GM23338 (cell line): Measurements from ENCODE around the gene GIMAP2. TPM values are rescaled to one million over a fixed set of nuclear protein-coding genes. Genes with fewer than 3 reads are reported as not detected.

ENCODE experiments used
- ATAC-seq: fragments of 200-7000 bp; cut with Tn5 transposase; 3 replicates; pipeline ENCODE4 v1.9.1; 2020
- DNase-seq: peaks from one replicate; pipeline ENCODE4 v3.0.0-alpha.2; 2015; ENCODE audit warnings: low spot score
- H2AFZ ChIP-seq: fragments of 200-600 bp; sonication (generic); 2 replicates; pipeline ENCODE4 v1.8.0; 2016; ENCODE audit warnings: antibody characterized with exemption, mild to moderate bottlenecking, moderate library complexity
- H3F3A ChIP-seq: fragments of 200-600 bp; sonication (generic); replicated peaks from 2 replicates; pipeline ENCODE4 v1.8.0; 2017; ENCODE audit warnings: antibody characterized with exemption, mixed run types, low read depth
- H3K27ac ChIP-seq: fragments of 200-600 bp; sonication (generic); 2 replicates; pipeline ENCODE4 v1.6.1; 2016; ENCODE audit warnings: low read depth
- H3K27me3 ChIP-seq: fragments of 200-600 bp; sonication (generic); 2 replicates; pipeline ENCODE4 v1.8.0; 2016; ENCODE audit warnings: mild to moderate bottlenecking, mixed run types, moderate library complexity; ENCODE audit not compliant: insufficient read depth
- H3K36me3 ChIP-seq: fragments of 200-600 bp; sonication (generic); 2 replicates; pipeline ENCODE4 v1.8.0; 2016; ENCODE audit warnings: mild to moderate bottlenecking; ENCODE audit not compliant: insufficient read depth
- H3K4me1 ChIP-seq: fragments of 200-600 bp; sonication (generic); 2 replicates; pipeline ENCODE4 v1.8.0; 2016; ENCODE audit warnings: mild to moderate bottlenecking, moderate library complexity; ENCODE audit not compliant: insufficient read depth
- H3K4me2 ChIP-seq: fragments of 200-600 bp; sonication (generic); 2 replicates; pipeline ENCODE4 v1.7.1; 2017; ENCODE audit warnings: mixed run types
- H3K4me3 ChIP-seq: fragments of 200-600 bp; sonication (generic); 2 replicates; pipeline ENCODE4 v1.6.1; 2016; ENCODE audit warnings: mixed run types
- H3K79me2 ChIP-seq: fragments of 200-600 bp; sonication (generic); replicated peaks from 2 replicates; pipeline ENCODE4 v1.8.0; 2017; ENCODE audit warnings: mild to moderate bottlenecking; ENCODE audit not compliant: insufficient read depth
- H3K9me2 ChIP-seq: fragments of 200-600 bp; sonication (generic); 2 replicates; pipeline ENCODE4 v1.8.0; 2017; ENCODE audit not compliant: insufficient read depth
- H4K20me1 ChIP-seq: fragments of 200-600 bp; sonication (generic); replicated peaks from 2 replicates; pipeline ENCODE4 v1.8.0; 2017; ENCODE audit warnings: mild to moderate bottlenecking; ENCODE audit not compliant: insufficient read depth
- H3K27ac Mint-ChIP-seq: 2 replicates; pipeline ENCODE4 v1.8.0; 2020; ENCODE audit warnings: inconsistent platforms, mild to moderate bottlenecking, moderate library complexity, mixed read lengths
- H3K27me3 Mint-ChIP-seq: 3 replicates; pipeline ENCODE4 v1.8.0; 2022; ENCODE audit warnings: low read depth, mild to moderate bottlenecking, moderate library complexity, mixed read lengths, inconsistent platforms; ENCODE audit not compliant: insufficient read depth, poor library complexity
- H3K36me3 Mint-ChIP-seq: 3 replicates; pipeline ENCODE4 v1.8.0; 2021; ENCODE audit warnings: low read depth, mild to moderate bottlenecking, inconsistent platforms, moderate library complexity, mixed read lengths
- H3K4me1 Mint-ChIP-seq: 3 replicates; pipeline ENCODE4 v1.8.0; 2020; ENCODE audit warnings: mild to moderate bottlenecking, inconsistent platforms, mixed read lengths
- H3K4me3 Mint-ChIP-seq: 3 replicates; pipeline ENCODE4 v1.8.0; 2021; ENCODE audit warnings: moderate library complexity, mild to moderate bottlenecking, inconsistent platforms, mixed read lengths
- H3K9me3 Mint-ChIP-seq: 3 replicates; pipeline ENCODE4 v1.8.0; 2020; ENCODE audit warnings: moderate library complexity, mild to moderate bottlenecking, inconsistent platforms, mixed read lengths
- CREB1 ChIP-seq: fragments of 250-450 bp; sonication (Bioruptor Pico); IDR thresholded peaks from 2 replicates; pipeline ENCODE4 v1.5.0; 2020; ENCODE audit warnings: low read depth, mild to moderate bottlenecking, moderate library complexity
- EZH2 ChIP-seq: fragments of 200-600 bp; sonication (generic); IDR thresholded peaks from one replicate; pipeline ENCODE4 v1.8.0; 2017; ENCODE audit warnings: antibody characterized with exemption, mild to moderate bottlenecking, low read depth; ENCODE audit not compliant: unreplicated experiment
- JUNB ChIP-seq: IDR thresholded peaks from one replicate; pipeline ENCODE4 v1.6.1; 2016; ENCODE audit warnings: antibody characterized with exemption; ENCODE audit not compliant: unreplicated experiment
- NANOG ChIP-seq: IDR thresholded peaks from 2 replicates; pipeline ENCODE4 v1.6.1; 2016; ENCODE audit warnings: antibody characterized with exemption, borderline replicate concordance
- POLR2AphosphoS5 ChIP-seq: IDR thresholded peaks from 2 replicates; pipeline ENCODE4 v1.6.1; 2016; ENCODE audit warnings: antibody characterized with exemption, low read depth
- STAT1 ChIP-seq: IDR thresholded peaks from one replicate; pipeline ENCODE4 v1.6.1; 2016; ENCODE audit warnings: antibody characterized with exemption; ENCODE audit not compliant: unreplicated experiment
- ZNF114 ChIP-seq: fragments of 250-450 bp; sonication (Bioruptor Pico); IDR thresholded peaks from 2 replicates; pipeline ENCODE4 v1.5.0; 2020; ENCODE audit warnings: mild to moderate bottlenecking, moderate library complexity
- ZNF331 ChIP-seq: fragments of 250-450 bp; sonication (Bioruptor Pico); IDR thresholded peaks from 2 replicates; pipeline ENCODE4 v1.5.0; 2020; ENCODE audit warnings: low read depth, mild to moderate bottlenecking, moderate library complexity
- polyA plus RNA-seq: library from polyadenylated mRNA; unstranded; fragments of >200 nt; fragmentation: Nextera tagmentation; extraction: Ambion mirVana; gene quantifications from 2 replicates; pipeline ENCODE4 v1.2.1, GENCODE V29; 2016
- total RNA-seq: library from RNA; depleted of rRNA; stranded (reverse); fragments of >200 nt; shearing (Covaris generic); gene quantifications from 2 replicates; pipeline ENCODE4 v1.2.3, GENCODE V29; 2014
- TF ChIP-seq, protein P1 (sequence below): fragments of 250-450 bp; sonication (Bioruptor Pico); IDR thresholded peaks from 2 replicates; pipeline ENCODE4 v1.5.0; 2020; ENCODE audit warnings: mild to moderate bottlenecking, moderate library complexity
- TF ChIP-seq, protein P2 (sequence below): IDR thresholded peaks from one replicate; pipeline ENCODE4 v1.6.1; 2018; ENCODE audit warnings: antibody characterized with exemption; ENCODE audit not compliant: unreplicated experiment
- TF ChIP-seq, protein P3 (sequence below), 2 experiments: fragments of 200-600 bp in 1 of 2; sonication (generic) in 1 of 2; conservative IDR thresholded peaks; 2 replicates each; pipeline versions ENCODE4 v1.5.1 to v1.6.1; 2016 to 2017; ENCODE audit warnings: antibody characterized with exemption in 2 of 2, low read depth in 2 of 2, mild to moderate bottlenecking in 2 of 2, moderate library complexity in 1 of 2
- TF ChIP-seq, protein P4 (sequence below): IDR thresholded peaks from 2 replicates; pipeline ENCODE4 v1.6.1; 2016; ENCODE audit warnings: antibody characterized with exemption

GIMAP2 gene
- total and polyA plus RNA-seq, 2 experiments from 2014 or later: not detected

DNA sequence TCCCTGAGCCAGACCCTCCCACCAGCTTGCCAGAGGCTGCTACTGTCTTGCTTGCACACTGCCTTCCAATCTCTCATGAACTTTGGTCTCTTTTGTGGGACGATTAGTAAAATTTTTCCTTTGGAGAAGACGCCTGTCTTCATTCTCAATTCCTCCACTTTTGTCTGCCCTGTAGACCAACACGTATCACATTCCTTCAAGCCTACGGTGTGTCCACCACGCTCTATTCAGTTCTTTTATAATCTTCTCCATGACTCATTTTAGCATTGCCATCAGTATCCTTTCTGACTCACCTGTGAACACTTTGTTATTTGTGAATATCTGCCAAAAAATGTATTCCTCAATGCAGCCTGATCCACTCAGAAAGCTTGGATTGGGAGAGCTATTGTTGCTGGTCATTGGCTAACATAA, 53.1 kb downstream of the GIMAP2 start:
- Histone ChIP-seq H3K4me1 (no peaks in the 10 kb centered on the region), H3K4me3 (no peak overlapping the region), H3K27me3 (peaks cover 99% of the 10 kb centered on the region), H3F3A (no peaks in the 10 kb centered on the region), H3K27ac (no peak overlapping the region), H3K79me2 (no peaks in the 10 kb centered on the region), H3K9me2 (no peaks in the 10 kb centered on the region), H2AFZ (no peak overlapping the region), H3K36me3 (no peaks in the 10 kb centered on the region), H3K4me2 (no peak overlapping the region), H4K20me1 (peaks cover 31% of the 10 kb centered on the region)
- ATAC-seq: no peak
- DNase-seq: no peak
- TF ChIP-seq POLR2AphosphoS5: no peak
- TF ChIP-seq EZH2: no peak
- TF ChIP-seq, protein P1, sequence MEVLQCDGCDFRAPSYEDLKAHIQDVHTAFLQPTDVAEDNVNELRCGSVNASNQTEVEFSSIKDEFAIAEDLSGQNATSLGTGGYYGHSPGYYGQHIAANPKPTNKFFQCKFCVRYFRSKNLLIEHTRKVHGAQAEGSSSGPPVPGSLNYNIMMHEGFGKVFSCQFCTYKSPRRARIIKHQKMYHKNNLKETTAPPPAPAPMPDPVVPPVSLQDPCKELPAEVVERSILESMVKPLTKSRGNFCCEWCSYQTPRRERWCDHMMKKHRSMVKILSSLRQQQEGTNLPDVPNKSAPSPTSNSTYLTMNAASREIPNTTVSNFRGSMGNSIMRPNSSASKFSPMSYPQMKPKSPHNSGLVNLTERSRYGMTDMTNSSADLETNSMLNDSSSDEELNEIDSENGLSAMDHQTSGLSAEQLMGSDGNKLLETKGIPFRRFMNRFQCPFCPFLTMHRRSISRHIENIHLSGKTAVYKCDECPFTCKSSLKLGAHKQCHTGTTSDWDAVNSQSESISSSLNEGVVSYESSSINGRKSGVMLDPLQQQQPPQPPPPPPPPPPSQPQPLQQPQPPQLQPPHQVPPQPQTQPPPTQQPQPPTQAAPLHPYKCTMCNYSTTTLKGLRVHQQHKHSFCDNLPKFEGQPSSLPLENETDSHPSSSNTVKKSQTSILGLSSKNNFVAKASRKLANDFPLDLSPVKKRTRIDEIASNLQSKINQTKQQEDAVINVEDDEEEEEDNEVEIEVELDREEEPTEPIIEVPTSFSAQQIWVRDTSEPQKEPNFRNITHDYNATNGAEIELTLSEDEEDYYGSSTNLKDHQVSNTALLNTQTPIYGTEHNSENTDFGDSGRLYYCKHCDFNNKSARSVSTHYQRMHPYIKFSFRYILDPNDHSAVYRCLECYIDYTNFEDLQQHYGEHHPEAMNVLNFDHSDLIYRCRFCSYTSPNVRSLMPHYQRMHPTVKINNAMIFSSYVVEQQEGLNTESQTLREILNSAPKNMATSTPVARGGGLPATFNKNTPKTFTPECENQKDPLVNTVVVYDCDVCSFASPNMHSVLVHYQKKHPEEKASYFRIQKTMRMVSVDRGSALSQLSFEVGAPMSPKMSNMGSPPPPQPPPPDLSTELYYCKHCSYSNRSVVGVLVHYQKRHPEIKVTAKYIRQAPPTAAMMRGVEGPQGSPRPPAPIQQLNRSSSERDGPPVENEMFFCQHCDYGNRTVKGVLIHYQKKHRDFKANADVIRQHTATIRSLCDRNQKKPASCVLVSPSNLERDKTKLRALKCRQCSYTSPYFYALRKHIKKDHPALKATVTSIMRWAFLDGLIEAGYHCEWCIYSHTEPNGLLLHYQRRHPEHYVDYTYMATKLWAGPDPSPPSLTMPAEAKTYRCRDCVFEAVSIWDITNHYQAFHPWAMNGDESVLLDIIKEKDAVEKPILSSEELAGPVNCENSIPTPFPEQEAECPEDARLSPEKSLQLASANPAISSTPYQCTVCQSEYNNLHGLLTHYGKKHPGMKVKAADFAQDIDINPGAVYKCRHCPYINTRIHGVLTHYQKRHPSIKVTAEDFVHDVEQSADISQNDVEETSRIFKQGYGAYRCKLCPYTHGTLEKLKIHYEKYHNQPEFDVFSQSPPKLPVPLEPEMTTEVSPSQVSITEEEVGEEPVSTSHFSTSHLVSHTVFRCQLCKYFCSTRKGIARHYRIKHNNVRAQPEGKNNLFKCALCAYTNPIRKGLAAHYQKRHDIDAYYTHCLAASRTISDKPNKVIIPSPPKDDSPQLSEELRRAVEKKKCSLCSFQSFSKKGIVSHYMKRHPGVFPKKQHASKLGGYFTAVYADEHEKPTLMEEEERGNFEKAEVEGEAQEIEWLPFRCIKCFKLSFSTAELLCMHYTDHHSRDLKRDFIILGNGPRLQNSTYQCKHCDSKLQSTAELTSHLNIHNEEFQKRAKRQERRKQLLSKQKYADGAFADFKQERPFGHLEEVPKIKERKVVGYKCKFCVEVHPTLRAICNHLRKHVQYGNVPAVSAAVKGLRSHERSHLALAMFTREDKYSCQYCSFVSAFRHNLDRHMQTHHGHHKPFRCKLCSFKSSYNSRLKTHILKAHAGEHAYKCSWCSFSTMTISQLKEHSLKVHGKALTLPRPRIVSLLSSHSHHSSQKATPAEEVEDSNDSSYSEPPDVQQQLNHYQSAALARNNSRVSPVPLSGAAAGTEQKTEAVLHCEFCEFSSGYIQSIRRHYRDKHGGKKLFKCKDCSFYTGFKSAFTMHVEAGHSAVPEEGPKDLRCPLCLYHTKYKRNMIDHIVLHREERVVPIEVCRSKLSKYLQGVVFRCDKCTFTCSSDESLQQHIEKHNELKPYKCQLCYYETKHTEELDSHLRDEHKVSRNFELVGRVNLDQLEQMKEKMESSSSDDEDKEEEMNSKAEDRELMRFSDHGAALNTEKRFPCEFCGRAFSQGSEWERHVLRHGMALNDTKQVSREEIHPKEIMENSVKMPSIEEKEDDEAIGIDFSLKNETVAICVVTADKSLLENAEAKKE: no peak
- no peak for TF ChIP-seq ZNF114 (CRISPR knock-in tag)
- TF ChIP-seq, protein P2, sequence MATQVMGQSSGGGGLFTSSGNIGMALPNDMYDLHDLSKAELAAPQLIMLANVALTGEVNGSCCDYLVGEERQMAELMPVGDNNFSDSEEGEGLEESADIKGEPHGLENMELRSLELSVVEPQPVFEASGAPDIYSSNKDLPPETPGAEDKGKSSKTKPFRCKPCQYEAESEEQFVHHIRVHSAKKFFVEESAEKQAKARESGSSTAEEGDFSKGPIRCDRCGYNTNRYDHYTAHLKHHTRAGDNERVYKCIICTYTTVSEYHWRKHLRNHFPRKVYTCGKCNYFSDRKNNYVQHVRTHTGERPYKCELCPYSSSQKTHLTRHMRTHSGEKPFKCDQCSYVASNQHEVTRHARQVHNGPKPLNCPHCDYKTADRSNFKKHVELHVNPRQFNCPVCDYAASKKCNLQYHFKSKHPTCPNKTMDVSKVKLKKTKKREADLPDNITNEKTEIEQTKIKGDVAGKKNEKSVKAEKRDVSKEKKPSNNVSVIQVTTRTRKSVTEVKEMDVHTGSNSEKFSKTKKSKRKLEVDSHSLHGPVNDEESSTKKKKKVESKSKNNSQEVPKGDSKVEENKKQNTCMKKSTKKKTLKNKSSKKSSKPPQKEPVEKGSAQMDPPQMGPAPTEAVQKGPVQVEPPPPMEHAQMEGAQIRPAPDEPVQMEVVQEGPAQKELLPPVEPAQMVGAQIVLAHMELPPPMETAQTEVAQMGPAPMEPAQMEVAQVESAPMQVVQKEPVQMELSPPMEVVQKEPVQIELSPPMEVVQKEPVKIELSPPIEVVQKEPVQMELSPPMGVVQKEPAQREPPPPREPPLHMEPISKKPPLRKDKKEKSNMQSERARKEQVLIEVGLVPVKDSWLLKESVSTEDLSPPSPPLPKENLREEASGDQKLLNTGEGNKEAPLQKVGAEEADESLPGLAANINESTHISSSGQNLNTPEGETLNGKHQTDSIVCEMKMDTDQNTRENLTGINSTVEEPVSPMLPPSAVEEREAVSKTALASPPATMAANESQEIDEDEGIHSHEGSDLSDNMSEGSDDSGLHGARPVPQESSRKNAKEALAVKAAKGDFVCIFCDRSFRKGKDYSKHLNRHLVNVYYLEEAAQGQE: no peak
- TF ChIP-seq, protein P3, sequence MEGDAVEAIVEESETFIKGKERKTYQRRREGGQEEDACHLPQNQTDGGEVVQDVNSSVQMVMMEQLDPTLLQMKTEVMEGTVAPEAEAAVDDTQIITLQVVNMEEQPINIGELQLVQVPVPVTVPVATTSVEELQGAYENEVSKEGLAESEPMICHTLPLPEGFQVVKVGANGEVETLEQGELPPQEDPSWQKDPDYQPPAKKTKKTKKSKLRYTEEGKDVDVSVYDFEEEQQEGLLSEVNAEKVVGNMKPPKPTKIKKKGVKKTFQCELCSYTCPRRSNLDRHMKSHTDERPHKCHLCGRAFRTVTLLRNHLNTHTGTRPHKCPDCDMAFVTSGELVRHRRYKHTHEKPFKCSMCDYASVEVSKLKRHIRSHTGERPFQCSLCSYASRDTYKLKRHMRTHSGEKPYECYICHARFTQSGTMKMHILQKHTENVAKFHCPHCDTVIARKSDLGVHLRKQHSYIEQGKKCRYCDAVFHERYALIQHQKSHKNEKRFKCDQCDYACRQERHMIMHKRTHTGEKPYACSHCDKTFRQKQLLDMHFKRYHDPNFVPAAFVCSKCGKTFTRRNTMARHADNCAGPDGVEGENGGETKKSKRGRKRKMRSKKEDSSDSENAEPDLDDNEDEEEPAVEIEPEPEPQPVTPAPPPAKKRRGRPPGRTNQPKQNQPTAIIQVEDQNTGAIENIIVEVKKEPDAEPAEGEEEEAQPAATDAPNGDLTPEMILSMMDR (conservative IDR thresholded peaks at IDR 0.05; ENCODE audit: low read depth in 2 of 2): no peak
- TF ChIP-seq STAT1: no peak
- TF ChIP-seq NANOG: no peak
- no peak for TF ChIP-seq ZNF331 (CRISPR knock-in tag)
- TF ChIP-seq, protein P4, sequence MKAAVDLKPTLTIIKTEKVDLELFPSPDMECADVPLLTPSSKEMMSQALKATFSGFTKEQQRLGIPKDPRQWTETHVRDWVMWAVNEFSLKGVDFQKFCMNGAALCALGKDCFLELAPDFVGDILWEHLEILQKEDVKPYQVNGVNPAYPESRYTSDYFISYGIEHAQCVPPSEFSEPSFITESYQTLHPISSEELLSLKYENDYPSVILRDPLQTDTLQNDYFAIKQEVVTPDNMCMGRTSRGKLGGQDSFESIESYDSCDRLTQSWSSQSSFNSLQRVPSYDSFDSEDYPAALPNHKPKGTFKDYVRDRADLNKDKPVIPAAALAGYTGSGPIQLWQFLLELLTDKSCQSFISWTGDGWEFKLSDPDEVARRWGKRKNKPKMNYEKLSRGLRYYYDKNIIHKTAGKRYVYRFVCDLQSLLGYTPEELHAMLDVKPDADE: no peak
- TF ChIP-seq CREB1 (CRISPR knock-in tag): no peak
- TF ChIP-seq JUNB: no peak
- Mint-ChIP-seq H3K36me3 (no peaks in the 10 kb centered on the region), H3K27ac (no peak overlapping the region), H3K4me1 (peaks cover 8% of the 10 kb centered on the region; the same call in 1 of the 3 replicates), H3K27me3 (peaks cover 100% of the 10 kb centered on the region), H3K4me3 (no peak overlapping the region), H3K9me3 (peaks cover 13% of the 10 kb centered on the region)
